Right lobe of liver (tissue), 6 donors: ENCODE data around the gene KRTAP10-12. TPM values are rescaled to one million over a fixed set of nuclear protein-coding genes. Genes with fewer than 3 reads are reported as not detected.

ENCODE experiments used
- ATAC-seq, 4 donors: fragments of 200-7000 bp; cut with Tn5 transposase; one replicate each; pipeline ENCODE4 v1.9.1; 2020; ENCODE audit warnings: mild to moderate bottlenecking in 4 of 4, moderate library complexity in 4 of 4
- DNase-seq, 3 donors: peaks; one replicate each; pipeline ENCODE4 v3.0.0-alpha.2; 2020
- H3K27ac ChIP-seq, 3 donors: fragments of 200-600 bp; one replicate each; pipeline ENCODE4 v1.8.0; 2022
- H3K27me3 ChIP-seq, 2 donors: fragments of 200-600 bp; one replicate each; pipeline ENCODE4 v1.8.0; 2022
- H3K36me3 ChIP-seq, 4 donors: fragments of 200-600 bp; sonication (generic) in 1 of 4; one replicate each; pipeline versions ENCODE4 v1.5.1 to v1.8.0; 2017 to 2022; ENCODE audit warnings: control low read depth in 1 of 4
- H3K4me1 ChIP-seq, 4 donors: fragments of 200-600 bp; sonication (generic) in 1 of 4; one replicate each; pipeline versions ENCODE4 v1.5.1 to v1.8.0; 2017 to 2022; ENCODE audit warnings: control low read depth in 1 of 4
- H3K4me3 ChIP-seq, 3 donors: fragments of 200-600 bp; one replicate each; pipeline ENCODE4 v1.8.0; 2022
- H3K9me3 ChIP-seq, 4 donors: fragments of 200-600 bp; sonication (generic) in 1 of 4; one replicate each; pipeline versions ENCODE4 v1.5.1 to v1.8.0; 2017 to 2022; ENCODE audit warnings: control low read depth in 1 of 4
- POLR2A ChIP-seq: fragments of 450-650 bp; IDR thresholded peaks from one replicate; pipeline ENCODE4 v1.6.1; 2017; ENCODE audit warnings: antibody characterized with exemption, mild to moderate bottlenecking
- WGBS: methylation state at CpG from one replicate; pipeline ENCODE4 v1.1.6; 2018; ENCODE audit warnings: low coverage, low lambda C conversion rate; ENCODE audit not compliant: insufficient coverage; ENCODE audit errors: missing lambda C conversion rate; 5-methylcytosine and 5-hydroxymethylcytosine counted together
- intact Hi-C, 2 donors: fragments of 100-400 bp; cut with DNase I; formaldehyde crosslinking; loops; one replicate each; pipeline versions ENCODE4 v1.11.2 to v1.14.1; 2022
- total RNA-seq, 6 experiments: library from RNA; depleted of rRNA in 2 of 6; stranded (reverse); fragments of >200 nt in 2 of 6; fragmentation: NEBNext Ultra II Directional in 3 of 6; extraction: Animal tissue kit (Norgen Biotek cat#: 25700) in 3 of 6; gene quantifications; one replicate each; pipeline versions ENCODE4 v1.1.0 to v1.2.4, GENCODE V29; 2016 to 2023
- TF ChIP-seq, protein P1 (sequence below), 4 donors: fragments of 200-600 bp in 3 of 4; fragments of 450-650 bp in 1 of 4; IDR thresholded peaks; one replicate each; pipeline versions ENCODE4 v1.5.1 to v1.8.0; 2016 to 2022; ENCODE audit warnings: antibody characterized with exemption in 4 of 4, mild to moderate bottlenecking in 2 of 4
- donor health status: DM: no; HTN: yes; CAD: no.
- donor health status: DM: no; HTN: no; CAD: no.
- donor health status: DM: no; HTN: no; CAD: no.
- donor health status: DM: no; HTN: yes; CAD: no.
- donor health status: DM: no; HTN: yes; CAD: no.

KRTAP10-12 gene
- total RNA-seq, 6 experiments from 2014 or later: not detected

DNA sequence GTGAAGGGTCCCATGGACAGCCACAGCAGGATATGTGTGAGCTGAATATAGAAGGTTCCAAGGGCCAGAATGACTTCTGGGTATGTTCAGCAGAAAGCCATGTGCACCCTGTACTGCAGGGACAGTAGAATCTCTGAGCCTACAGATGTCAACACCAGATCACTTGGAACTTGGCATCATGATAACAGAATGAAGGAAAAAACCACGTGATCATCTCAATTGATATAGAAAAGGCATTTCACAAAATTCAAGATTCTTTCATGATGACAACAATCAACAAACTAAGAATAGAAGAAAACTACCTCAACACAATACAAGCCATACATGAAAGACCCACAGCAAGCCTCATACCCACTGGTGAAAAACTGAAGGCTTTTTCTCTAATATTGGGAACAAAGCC, 29.4 kb upstream of the KRTAP10-12 start:
- no peaks in the 10 kb centered on the region for H3K27me3 ChIP-seq
- no peaks in the 10 kb centered on the region for H3K9me3 ChIP-seq
- ATAC-seq (no peak), DNase-seq (no peak)
- WGBS: 44% methylated on average over 1 of the region's 1 CpG
- H3K27ac ChIP-seq: no peak overlapping the region
- no peaks in the 10 kb centered on the region for H3K36me3 ChIP-seq
- TF ChIP-seq, protein P1, sequence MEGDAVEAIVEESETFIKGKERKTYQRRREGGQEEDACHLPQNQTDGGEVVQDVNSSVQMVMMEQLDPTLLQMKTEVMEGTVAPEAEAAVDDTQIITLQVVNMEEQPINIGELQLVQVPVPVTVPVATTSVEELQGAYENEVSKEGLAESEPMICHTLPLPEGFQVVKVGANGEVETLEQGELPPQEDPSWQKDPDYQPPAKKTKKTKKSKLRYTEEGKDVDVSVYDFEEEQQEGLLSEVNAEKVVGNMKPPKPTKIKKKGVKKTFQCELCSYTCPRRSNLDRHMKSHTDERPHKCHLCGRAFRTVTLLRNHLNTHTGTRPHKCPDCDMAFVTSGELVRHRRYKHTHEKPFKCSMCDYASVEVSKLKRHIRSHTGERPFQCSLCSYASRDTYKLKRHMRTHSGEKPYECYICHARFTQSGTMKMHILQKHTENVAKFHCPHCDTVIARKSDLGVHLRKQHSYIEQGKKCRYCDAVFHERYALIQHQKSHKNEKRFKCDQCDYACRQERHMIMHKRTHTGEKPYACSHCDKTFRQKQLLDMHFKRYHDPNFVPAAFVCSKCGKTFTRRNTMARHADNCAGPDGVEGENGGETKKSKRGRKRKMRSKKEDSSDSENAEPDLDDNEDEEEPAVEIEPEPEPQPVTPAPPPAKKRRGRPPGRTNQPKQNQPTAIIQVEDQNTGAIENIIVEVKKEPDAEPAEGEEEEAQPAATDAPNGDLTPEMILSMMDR (IDR thresholded peaks at IDR 0.05): no peak
- intact Hi-C loops: no loop called here
- H3K4me3 ChIP-seq: no peak overlapping the region
- no peaks in the 10 kb centered on the region for H3K4me1 ChIP-seq

- Histone ChIP-seq H3K36me3 (no peaks in the 10 kb centered on the region), H3K4me3 (no peak overlapping the region), H3K9me3 (peaks cover 0 to 4% (median 0%) of the 10 kb centered on the region in 4 donors), H3K27ac (no peak overlapping the region), H3K4me1 (no peaks in the 10 kb centered on the region), H3K27me3 (no peaks in the 10 kb centered on the region)
- intact Hi-C loops: no loop called here
- TF ChIP-seq, protein P1 (IDR thresholded peaks at IDR 0.05): no peak
- no peak for TF ChIP-seq POLR2A
- DNase-seq (no peak), ATAC-seq (no peak)
- WGBS: 49% methylated on average over 3 of the region's 3 CpGs
Measured at GRCh38 chr21:44670642-44671432, 26.1 kb upstream of the KRTAP10-12 start.

GRCh38 chr21:44671911-44672310, 25.1 kb upstream of the KRTAP10-12 start:
- ATAC-seq: no peak
- H3K27ac ChIP-seq: no peak overlapping the region

GRCh38 chr21:44677881-44678280, 19.1 kb upstream of the KRTAP10-12 start:
- no peaks in the 10 kb centered on the region for H3K4me1 ChIP-seq
- DNase-seq (no peak), ATAC-seq (no peak)
- no peaks in the 10 kb centered on the region for H3K36me3 ChIP-seq
- H3K4me3 ChIP-seq: no peak overlapping the region
- H3K9me3 ChIP-seq: peaks cover 0 to 4% (median 0%) of the 10 kb centered on the region in 4 donors
- intact Hi-C loops: no loop called here
- no peak for TF ChIP-seq POLR2A
- TF ChIP-seq, protein P1 (IDR thresholded peaks at IDR 0.05): no peak
- no peaks in the 10 kb centered on the region for H3K27me3 ChIP-seq
- H3K27ac ChIP-seq: no peak overlapping the region
- WGBS: 91% methylated on average over 3 of the region's 13 CpGs

More at GRCh38 chr21:44671911-44672310, 25.1 kb upstream of the KRTAP10-12 start:
- Histone ChIP-seq H3K27me3 (no peaks in the 10 kb centered on the region), H3K4me1 (no peaks in the 10 kb centered on the region), H3K36me3 (no peaks in the 10 kb centered on the region), H3K4me3 (no peak overlapping the region), H3K9me3 (peaks cover 0 to 4% (median 0%) of the 10 kb centered on the region in 4 donors)
- TF ChIP-seq, protein P1 (IDR thresholded peaks at IDR 0.05): no peak
- TF ChIP-seq POLR2A: no peak
- DNase-seq: no peak
- WGBS: no CpG with 5 or more reads among the region's 1 CpG
- intact Hi-C loops: no loop called here
